Muscle of leg (tissue), 16 donors: Measurements from ENCODE around the gene MYBBP1A. TPM values are rescaled to one million over a fixed set of nuclear protein-coding genes. Genes with fewer than 3 reads are reported as not detected.
"Not testable (repeated sequence)": the region's sequence is repeated elsewhere in the genome, so short reads cannot be mapped to it uniquely, and the experiment has no call there.

Experiments
- DNase-seq: peaks from one replicate; pipeline ENCODE4 v3.0.0; 2013
- H3K27ac ChIP-seq: one replicate; pipeline ENCODE4 v1.5.1; 2013; ENCODE audit warnings: mild to moderate bottlenecking, low read length, control low read depth
- H3K27me3 ChIP-seq: one replicate; pipeline ENCODE4 v1.6.1; 2013; ENCODE audit warnings: low read length; ENCODE audit not compliant: control insufficient read depth, insufficient read depth
- H3K36me3 ChIP-seq: one replicate; pipeline ENCODE4 v1.6.1; 2013; ENCODE audit warnings: low read length; ENCODE audit not compliant: control insufficient read depth, insufficient read depth
- H3K4me1 ChIP-seq: one replicate; pipeline ENCODE4 v1.6.1; 2013; ENCODE audit warnings: low read length; ENCODE audit not compliant: control insufficient read depth, insufficient read depth
- H3K4me3 ChIP-seq: one replicate; pipeline ENCODE4 v1.5.1; 2013; ENCODE audit warnings: low read length, control low read depth
- H3K9me3 ChIP-seq: replicated peaks from 2 replicates; pipeline ENCODE4 v1.6.1; 2013; ENCODE audit warnings: low read depth, low read length; ENCODE audit not compliant: control insufficient read depth
- WGBS: methylation state at CpG from one replicate; pipeline ENCODE4 v1.1.5; 2013; ENCODE audit warnings: missing lambda C conversion rate; ENCODE audit not compliant: insufficient coverage; 5-methylcytosine and 5-hydroxymethylcytosine counted together
- long read RNA-seq, 11 donors: transcript quantifications; one replicate each; lab custom pipeline, GENCODE V29; 2026
- polyA plus RNA-seq, 8 donors: library from polyadenylated mRNA; unstranded; fragments of 120-200 nt; gene quantifications; one replicate each; pipeline versions ENCODE4 v1.2.1 to v1.2.3, GENCODE V29; 2013; ENCODE audit warnings: inconsistent platforms in 1 of 8, low replicate concordance in 1 of 8; ENCODE audit not compliant: insufficient read length in 8 of 8, insufficient read depth in 1 of 8
- total RNA-seq: library from RNA; stranded (reverse); fragments of 120-200 nt; gene quantifications from one replicate; pipeline ENCODE4 v1.2.4, GENCODE V29; 2013

The MYBBP1A gene
- total RNA-seq (25.5 TPM), polyA plus RNA-seq (10 to 100 TPM; 32.9 to 42.3 (median 36.5) TPM)
- long read RNA-seq, donor 1, result 0 reads
- long read RNA-seq, donor 2, result 0 reads
- long read RNA-seq, donor 3, full-length matches to known transcripts, result 4 of 4 reads
- long read RNA-seq, donor 3, partial matches to known transcripts, result 0 of 4 reads
- long read RNA-seq, donor 3, other reads (novel, unspliced or antisense), result 0 of 4 reads
- long read RNA-seq, donor 4, full-length matches to known transcripts, result 2 of 2 reads
- long read RNA-seq, donor 4, partial matches to known transcripts, result 0 of 2 reads
- long read RNA-seq, donor 4, other reads (novel, unspliced or antisense), result 0 of 2 reads
- long read RNA-seq, donor 5, full-length matches to known transcripts, result 2 of 13 reads
- long read RNA-seq, donor 5, partial matches to known transcripts, result 11 of 13 reads
- long read RNA-seq, donor 5, other reads (novel, unspliced or antisense), result 0 of 13 reads
- long read RNA-seq, donor 6, full-length matches to known transcripts, result 4 of 4 reads
- long read RNA-seq, donor 6, partial matches to known transcripts, result 0 of 4 reads
- long read RNA-seq, donor 6, other reads (novel, unspliced or antisense), result 0 of 4 reads
- long read RNA-seq, donor 7, partial matches to known transcripts, result 5 of 5 reads
- long read RNA-seq, donor 7, other reads (novel, unspliced or antisense), result 0 of 5 reads
- long read RNA-seq, donor 8, full-length matches to known transcripts, result 2 of 2 reads
- long read RNA-seq, donor 8, partial matches to known transcripts, result 0 of 2 reads
- long read RNA-seq, donor 8, other reads (novel, unspliced or antisense), result 0 of 2 reads
- long read RNA-seq, donor 9, full-length matches to known transcripts, result 2 of 2 reads
- long read RNA-seq, donor 9, partial matches to known transcripts, result 0 of 2 reads
- long read RNA-seq, donor 9, other reads (novel, unspliced or antisense), result 0 of 2 reads
- long read RNA-seq, donor 10, partial matches to known transcripts, result 0 of 5 reads
- long read RNA-seq, donor 10, other reads (novel, unspliced or antisense), result 0 of 5 reads
- long read RNA-seq, donor 11, full-length matches to known transcripts, result 2 of 2 reads
- long read RNA-seq, donor 11, partial matches to known transcripts, result 0 of 2 reads
- long read RNA-seq, donor 11, other reads (novel, unspliced or antisense), result 0 of 2 reads

- peaks cover 18% of the 10 kb centered on the region for H3K4me1 ChIP-seq
- H3K36me3 ChIP-seq, result peaks cover 37% of the 10 kb centered on the region
- under 1% methylated on average over 67 of the region's 69 CpGs for WGBS
- H3K27ac ChIP-seq, result peak within 1 kb of the TSS; percentile 81
- peak; percentile 98 for DNase-seq
- no peaks in the 10 kb centered on the region for H3K27me3 ChIP-seq
- H3K9me3 ChIP-seq, result no peaks in the 10 kb centered on the region
- H3K4me3 ChIP-seq, result peak within 1 kb of the TSS; percentile 95
These were observed at the start of gene MYBBP1A for GRCh38 chr17:4554997-4555799. Gene MYBBP1A, minus strand, starts transcription at chr17:4555384. Its CDS starts 60 bp downstream, at chr17:4555324.

- 91% methylated on average over 8 of the region's 11 CpGs for WGBS
- not testable (repeated sequence) for DNase-seq, H3K4me3 ChIP-seq, H3K27me3 ChIP-seq, H3K36me3 ChIP-seq, H3K9me3 ChIP-seq
- Histone ChIP-seq H3K27ac (peak overlapping the region; percentile 85), H3K4me1 (peaks cover 82% of the 10 kb centered on the region)
These were observed 49.6 kb upstream of the MYBBP1A start for GRCh38 chr17:4604736-4605135.

GRCh38 chr17:4604111-4604644 is 49.0 kb upstream of the MYBBP1A start:
- H3K36me3 ChIP-seq, result peaks cover 8% of the 10 kb centered on the region
- 48% methylated on average over 15 of the region's 18 CpGs for WGBS
- H3K4me1 ChIP-seq, result peaks cover 84% of the 10 kb centered on the region
- no peak overlapping the region for H3K4me3 ChIP-seq
- DNase-seq, result peak; percentile 89
- H3K27ac ChIP-seq, result peak overlapping the region; percentile 85
- H3K27me3 ChIP-seq, result no peaks in the 10 kb centered on the region
- H3K9me3 ChIP-seq, result no peaks in the 10 kb centered on the region

- no peaks in the 10 kb centered on the region for H3K9me3 ChIP-seq
- WGBS, result 90% methylated on average over 2 of the region's 5 CpGs
- peak; percentile 35 for DNase-seq
- H3K4me3 ChIP-seq, result no peak overlapping the region
- peaks cover 82% of the 10 kb centered on the region for H3K4me1 ChIP-seq
- H3K36me3 ChIP-seq, result peaks cover 10% of the 10 kb centered on the region
- H3K27ac ChIP-seq, result no peak overlapping the region
- peaks cover 5% of the 10 kb centered on the region for H3K27me3 ChIP-seq
These were observed 46.9 kb upstream of the MYBBP1A start for GRCh38 chr17:4602041-4602440.

- Histone ChIP-seq H3K9me3 (no peaks in the 10 kb centered on the region), H3K27me3 (peaks cover 5% of the 10 kb centered on the region), H3K36me3 (peaks cover 15% of the 10 kb centered on the region), H3K4me1 (peaks cover 77% of the 10 kb centered on the region), H3K4me3 (no peak overlapping the region), H3K27ac (peak overlapping the region; percentile 89)
- DNase-seq, result no peak
- 85% methylated on average over 4 of the region's 4 CpGs for WGBS
These were observed 46.1 kb upstream of the MYBBP1A start for GRCh38 chr17:4601326-4601725.

- DNase-seq, result peak; percentile 86
- Histone ChIP-seq H3K27me3 (peaks cover 5% of the 10 kb centered on the region), H3K27ac (peak overlapping the region; percentile 94), H3K4me1 (peaks cover 71% of the 10 kb centered on the region), H3K4me3 (no peak overlapping the region), H3K9me3 (no peaks in the 10 kb centered on the region), H3K36me3 (peaks cover 15% of the 10 kb centered on the region)
- 28% methylated on average over 8 of the region's 13 CpGs for WGBS
These were observed 45.4 kb upstream of the MYBBP1A start for GRCh38 chr17:4600563-4600962.

GRCh38 chr17:4599505-4600281 is 44.5 kb upstream of the MYBBP1A start:
- H3K4me3 ChIP-seq, result no peak overlapping the region
- DNase-seq, result peak; percentile 88
- 22% methylated on average over 14 of the region's 25 CpGs for WGBS
- peaks cover 17% of the 10 kb centered on the region for H3K36me3 ChIP-seq
- peak overlapping the region; percentile 94 for H3K27ac ChIP-seq
- peaks cover 69% of the 10 kb centered on the region for H3K4me1 ChIP-seq
- H3K27me3 ChIP-seq, result peaks cover 5% of the 10 kb centered on the region
- no peaks in the 10 kb centered on the region for H3K9me3 ChIP-seq

- H3K4me1 ChIP-seq, result peaks cover 62% of the 10 kb centered on the region
- H3K9me3 ChIP-seq, result no peaks in the 10 kb centered on the region
- 32% methylated on average over 11 of the region's 20 CpGs for WGBS
- DNase-seq, result peak; percentile 90
- H3K4me3 ChIP-seq, result no peak overlapping the region
- peaks cover 5% of the 10 kb centered on the region for H3K27me3 ChIP-seq
- H3K27ac ChIP-seq, result peak overlapping the region; percentile 94
- H3K36me3 ChIP-seq, result peaks cover 18% of the 10 kb centered on the region
These were observed 43.8 kb upstream of the MYBBP1A start for GRCh38 chr17:4598776-4599504.
